Epithelial cell of proximal tubule (primary cell): ENCODE measurements around the gene STXBP5. TPM values are rescaled to one million over a fixed set of nuclear protein-coding genes. Genes with fewer than 3 reads are reported as not detected.

ENCODE experiments used
- DNase-seq: peaks from one replicate; pipeline ENCODE4 v3.0.0-alpha.2; 2011; ENCODE audit warnings: low read depth
- H3K4me3 ChIP-seq: 2 replicates; pipeline ENCODE4 v1.5.1; 2011; ENCODE audit warnings: low read depth, mild to moderate bottlenecking, low read length
- total RNA-seq: library from RNA; depleted of rRNA; stranded (reverse); fragments of >200 nt; gene quantifications from 2 replicates; pipeline ENCODE4 v1.2.3, GENCODE V29; 2015
- TF ChIP-seq, protein P1 (sequence below): conservative IDR thresholded peaks from 2 replicates; pipeline ENCODE4 v1.5.1; 2012; ENCODE audit warnings: low read depth, mild to moderate bottlenecking, low read length

STXBP5 gene
- total RNA-seq, 1 donor from 2014 or later: 16.3 TPM

DNA sequence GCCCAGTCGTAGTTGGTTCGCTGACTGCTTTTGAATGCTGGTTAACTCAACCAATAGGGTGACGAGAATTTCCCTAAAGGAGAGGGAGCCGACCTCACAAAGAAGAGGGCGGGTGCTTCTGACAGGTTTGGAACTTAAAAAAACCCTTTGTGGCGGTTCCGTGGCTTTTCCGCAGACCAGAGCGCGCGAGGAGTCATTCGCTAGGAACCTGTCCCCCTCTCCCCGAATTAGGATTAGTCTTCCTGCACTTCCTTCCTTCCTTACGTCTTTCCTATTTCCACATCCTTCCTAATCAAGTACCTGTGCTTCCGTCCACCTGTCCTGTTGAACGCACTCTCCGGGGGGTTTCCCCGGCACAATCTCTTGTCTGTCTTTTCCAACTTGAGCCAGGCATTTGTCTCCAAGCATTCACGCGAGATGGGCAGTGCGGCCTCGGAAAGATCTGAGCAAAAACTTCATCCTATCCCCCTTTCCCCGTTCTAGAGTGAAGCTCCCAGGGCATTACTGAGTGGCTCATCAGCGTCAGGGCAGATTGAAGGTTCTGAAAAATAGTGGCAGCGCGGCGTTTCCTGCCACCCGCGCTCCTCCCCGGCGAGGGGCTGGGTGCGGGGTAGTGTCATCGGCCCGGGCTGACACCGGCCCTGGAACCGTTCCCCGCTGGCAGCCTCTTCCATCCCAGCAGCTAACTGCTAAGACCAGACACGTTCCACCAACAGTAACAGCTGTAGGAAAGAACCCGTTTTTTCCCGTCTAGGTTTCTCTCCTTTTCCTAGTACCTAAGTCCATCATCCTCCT lies 1.5 kb upstream of the STXBP5 start:
- peak; percentile 87 for DNase-seq
- peak overlapping the region; percentile 92 for H3K4me3 ChIP-seq
- TF ChIP-seq, protein P1, sequence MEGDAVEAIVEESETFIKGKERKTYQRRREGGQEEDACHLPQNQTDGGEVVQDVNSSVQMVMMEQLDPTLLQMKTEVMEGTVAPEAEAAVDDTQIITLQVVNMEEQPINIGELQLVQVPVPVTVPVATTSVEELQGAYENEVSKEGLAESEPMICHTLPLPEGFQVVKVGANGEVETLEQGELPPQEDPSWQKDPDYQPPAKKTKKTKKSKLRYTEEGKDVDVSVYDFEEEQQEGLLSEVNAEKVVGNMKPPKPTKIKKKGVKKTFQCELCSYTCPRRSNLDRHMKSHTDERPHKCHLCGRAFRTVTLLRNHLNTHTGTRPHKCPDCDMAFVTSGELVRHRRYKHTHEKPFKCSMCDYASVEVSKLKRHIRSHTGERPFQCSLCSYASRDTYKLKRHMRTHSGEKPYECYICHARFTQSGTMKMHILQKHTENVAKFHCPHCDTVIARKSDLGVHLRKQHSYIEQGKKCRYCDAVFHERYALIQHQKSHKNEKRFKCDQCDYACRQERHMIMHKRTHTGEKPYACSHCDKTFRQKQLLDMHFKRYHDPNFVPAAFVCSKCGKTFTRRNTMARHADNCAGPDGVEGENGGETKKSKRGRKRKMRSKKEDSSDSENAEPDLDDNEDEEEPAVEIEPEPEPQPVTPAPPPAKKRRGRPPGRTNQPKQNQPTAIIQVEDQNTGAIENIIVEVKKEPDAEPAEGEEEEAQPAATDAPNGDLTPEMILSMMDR: no peak

DNA sequence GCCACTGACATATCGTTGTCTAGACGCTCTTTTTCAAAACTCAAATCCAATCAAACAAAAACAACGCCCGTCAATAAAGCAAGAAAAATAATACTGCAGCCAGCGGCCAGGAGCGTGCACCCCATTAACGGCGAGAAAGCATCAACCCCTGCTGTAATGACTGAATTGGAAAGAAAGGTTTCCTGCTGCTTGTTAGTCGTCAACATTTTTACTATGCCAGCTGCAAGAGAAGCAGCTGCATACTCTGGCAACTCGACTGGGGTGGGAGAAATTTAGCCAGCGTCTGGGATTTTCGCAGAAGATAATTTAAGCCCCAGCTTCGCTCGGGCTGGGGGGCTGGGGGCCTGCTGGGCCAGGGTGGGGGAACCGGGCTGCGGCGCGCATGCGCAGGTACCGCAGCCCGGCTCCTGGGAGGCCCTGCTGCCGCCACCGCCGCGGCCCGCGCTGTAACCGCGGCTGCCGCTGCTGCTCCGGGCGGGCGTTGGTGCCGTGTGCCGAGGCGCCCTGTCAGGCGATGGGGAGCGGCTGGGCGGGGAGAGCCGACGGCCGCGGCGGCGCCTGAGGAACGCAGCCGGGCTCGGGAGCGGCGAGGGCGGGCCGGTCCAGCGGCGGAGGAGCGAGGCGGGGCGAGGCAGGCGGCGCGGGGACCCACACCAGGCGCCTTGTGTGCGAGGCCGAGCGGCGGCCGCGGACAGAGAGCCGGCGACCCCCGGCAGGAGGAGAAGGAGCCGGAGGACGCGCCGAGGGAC lies 732 bp upstream of the STXBP5 start:
- peak overlapping the region; percentile 92 for H3K4me3 ChIP-seq
- TF ChIP-seq, protein P1: no peak
- DNase-seq: no peak

DNA sequence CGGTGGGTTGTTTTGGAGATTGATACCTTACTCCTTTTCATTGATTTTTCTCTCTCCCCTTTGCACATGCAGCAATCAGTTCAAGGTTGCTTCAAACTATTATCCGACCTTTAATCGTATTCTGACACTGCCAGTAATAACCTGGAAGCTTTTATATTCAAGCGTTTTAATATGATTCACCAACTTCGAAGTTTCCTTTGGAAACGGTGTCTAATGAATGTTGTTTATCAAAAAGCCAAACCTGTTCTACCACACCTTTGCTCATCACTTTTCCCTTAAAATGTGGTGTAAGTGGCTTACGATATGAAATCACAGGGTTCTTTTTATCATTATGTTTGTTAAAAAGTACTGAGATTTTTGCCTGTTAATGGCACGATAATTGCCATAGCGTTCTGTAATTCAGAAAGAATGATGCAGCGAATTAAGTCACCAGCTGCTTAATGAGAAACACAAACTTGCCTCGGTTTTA lies 660 bp downstream of the STXBP5 start:
- TF ChIP-seq, protein P1: no peak

DNA sequence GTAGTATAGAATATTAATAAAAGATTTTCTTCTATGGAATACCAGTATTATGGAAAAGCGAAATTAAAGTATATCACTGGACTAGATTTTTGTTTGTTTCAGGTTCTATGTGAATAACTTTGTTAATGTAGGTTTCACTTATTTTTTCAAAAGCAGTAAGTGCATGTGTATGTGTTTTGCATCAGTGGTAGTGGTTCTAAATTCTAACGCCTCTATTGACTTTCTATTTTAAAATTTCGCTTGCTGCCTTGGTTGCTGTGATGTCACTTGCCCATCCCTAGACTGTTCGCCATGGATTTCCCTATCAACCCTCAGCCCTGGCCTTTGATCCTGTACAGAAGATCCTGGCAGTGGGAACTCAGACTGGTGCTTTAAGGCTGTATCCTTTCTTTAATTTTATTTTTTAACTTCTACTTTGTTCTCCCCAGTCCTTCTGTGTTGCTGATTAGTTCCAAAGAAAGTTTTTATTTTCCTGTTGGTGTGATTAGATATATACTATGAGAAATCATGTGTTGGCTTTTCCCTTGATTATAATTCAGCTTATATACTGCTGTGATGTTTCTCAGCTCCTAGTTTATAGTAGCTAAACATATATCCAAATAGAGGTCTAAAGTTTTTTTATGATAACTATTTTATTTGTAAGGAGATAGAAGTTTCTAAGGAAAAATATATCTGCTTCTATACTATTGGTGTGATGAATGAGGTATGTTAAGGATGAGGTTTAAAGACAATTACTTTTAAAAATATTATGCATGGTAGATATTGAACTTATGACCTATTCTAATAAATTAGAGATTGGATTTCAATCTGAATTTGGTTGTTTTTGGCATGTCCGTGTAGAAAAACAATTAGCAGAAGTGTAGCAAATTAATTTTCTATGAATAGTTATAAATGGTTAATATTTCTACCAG lies 1.7 kb downstream of the STXBP5 start:
- H3K4me3 ChIP-seq: peak overlapping the region; percentile 92
- DNase-seq: no peak
- TF ChIP-seq, protein P1: no peak

More for the DNA sequence above, 660 bp downstream of the STXBP5 start:
- no peak for DNase-seq
- H3K4me3 ChIP-seq: peak overlapping the region; percentile 92

DNA sequence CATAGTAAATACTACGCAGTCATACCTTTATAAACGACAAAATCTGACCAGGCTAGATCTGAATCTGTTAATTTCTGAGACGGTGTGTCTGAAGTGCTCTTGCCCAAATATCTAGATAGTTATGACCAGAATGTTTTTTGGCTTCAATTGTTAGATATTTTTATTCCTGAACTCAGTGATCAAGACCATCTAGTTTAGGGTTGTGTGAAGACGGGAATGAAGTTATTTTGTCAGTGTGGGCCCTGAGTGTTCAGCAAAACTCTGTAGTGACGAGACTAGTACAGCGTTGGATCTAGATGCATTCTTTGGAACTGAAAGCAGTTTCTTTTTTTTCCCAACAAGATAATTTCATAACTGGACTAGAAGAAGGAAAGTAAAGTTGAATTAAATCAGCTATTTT lies 3.1 kb downstream of the STXBP5 start:
- no peak for DNase-seq
- TF ChIP-seq, protein P1: no peak
- no peak overlapping the region for H3K4me3 ChIP-seq

DNA sequence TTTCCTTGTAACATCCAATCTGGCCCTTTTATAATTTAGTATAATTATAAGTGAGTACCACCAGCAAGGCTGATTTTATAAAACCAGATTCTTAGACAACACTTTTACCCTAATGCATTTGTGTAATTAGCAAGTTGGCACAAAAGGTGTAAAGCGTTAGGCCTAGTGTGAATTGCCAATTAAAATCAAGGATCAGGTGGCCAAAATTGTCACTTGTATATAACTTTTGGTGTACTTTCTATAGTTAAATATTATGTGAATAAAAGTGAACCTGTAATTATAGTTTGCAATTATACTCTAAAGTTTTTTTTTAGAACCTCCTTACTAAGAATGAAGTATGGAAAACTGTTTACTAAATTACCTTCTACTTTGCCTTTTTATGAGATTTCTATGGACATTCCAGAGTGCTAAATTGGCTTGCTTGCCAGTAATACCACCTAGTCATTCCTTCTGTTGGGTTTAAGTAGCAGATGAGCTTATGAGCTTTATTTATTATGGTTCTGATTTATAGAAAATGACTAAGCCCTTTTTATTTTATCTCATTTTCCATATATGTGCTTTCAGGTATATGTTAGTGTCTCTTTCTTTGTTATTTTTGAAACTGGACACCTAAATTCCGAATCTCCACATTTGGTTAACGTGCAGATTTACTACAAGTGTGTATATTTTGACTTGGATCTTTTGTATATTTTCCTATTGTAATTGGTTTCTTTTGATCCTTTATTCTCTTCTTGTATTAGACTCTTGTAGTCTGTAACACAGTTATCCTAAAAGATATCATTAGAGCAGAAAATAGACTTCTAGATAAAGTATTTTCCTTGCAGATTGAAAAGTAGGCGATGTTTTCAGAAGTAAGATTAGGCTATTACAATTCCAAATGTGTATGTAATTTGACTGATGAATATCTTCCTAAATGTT lies 3.9 kb downstream of the STXBP5 start:
- TF ChIP-seq, protein P1: no peak
- DNase-seq: no peak
- no peak overlapping the region for H3K4me3 ChIP-seq
